Measurements from ENCODE around the gene MXRA5.

Gene MXRA5

DNA sequence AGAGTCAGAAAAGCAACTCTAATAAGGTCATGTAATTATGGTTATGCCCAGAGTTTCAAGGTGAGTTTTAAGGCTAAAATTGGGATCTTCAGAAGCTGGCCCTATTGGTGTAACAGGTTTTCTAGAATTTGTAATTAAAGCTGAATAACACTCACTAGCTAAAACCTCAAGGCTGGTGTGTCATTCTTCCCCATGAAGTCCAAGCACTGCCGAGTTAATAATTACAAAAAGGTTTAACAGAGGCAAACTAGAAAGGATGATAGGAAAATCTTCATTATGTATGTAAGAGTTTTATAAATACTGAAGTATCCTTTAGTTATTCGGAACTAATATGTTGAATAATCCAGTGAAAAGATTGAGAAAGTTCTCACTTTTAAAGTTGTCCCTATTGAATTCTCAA lies 34.3 kb downstream of the MXRA5 start:
- TF ChIP-seq, protein P1, sequence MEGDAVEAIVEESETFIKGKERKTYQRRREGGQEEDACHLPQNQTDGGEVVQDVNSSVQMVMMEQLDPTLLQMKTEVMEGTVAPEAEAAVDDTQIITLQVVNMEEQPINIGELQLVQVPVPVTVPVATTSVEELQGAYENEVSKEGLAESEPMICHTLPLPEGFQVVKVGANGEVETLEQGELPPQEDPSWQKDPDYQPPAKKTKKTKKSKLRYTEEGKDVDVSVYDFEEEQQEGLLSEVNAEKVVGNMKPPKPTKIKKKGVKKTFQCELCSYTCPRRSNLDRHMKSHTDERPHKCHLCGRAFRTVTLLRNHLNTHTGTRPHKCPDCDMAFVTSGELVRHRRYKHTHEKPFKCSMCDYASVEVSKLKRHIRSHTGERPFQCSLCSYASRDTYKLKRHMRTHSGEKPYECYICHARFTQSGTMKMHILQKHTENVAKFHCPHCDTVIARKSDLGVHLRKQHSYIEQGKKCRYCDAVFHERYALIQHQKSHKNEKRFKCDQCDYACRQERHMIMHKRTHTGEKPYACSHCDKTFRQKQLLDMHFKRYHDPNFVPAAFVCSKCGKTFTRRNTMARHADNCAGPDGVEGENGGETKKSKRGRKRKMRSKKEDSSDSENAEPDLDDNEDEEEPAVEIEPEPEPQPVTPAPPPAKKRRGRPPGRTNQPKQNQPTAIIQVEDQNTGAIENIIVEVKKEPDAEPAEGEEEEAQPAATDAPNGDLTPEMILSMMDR (conservative IDR thresholded peaks at IDR 0.05), result no peak
- TF ChIP-seq ZFX (IDR thresholded peaks at IDR 0.05), result no peak
- no peak overlapping the region for H3K27ac ChIP-seq

DNA sequence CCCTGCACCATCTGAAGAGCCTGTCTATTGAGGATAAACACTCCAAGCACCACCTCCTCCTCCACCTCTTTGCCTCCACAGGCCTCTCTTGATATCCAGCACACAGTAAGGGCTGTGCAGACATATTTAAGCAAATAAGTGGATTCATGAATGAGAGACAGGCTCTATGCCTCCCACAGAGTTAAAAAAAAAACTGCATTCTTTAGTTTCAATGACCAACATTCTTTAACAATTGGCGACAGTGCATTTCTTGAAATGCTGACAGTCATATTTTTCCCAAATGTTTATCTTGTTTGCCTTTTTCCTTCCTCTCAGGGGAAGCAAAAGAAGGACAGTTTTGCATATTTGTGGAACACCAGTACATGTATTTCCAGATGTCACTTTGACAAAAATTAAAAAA lies 38.6 kb downstream of the MXRA5 start:
- no peak for TF ChIP-seq ZFX (IDR thresholded peaks at IDR 0.05)
- TF ChIP-seq, protein P1 (conservative IDR thresholded peaks at IDR 0.05), result no peak
- no peak overlapping the region for H3K27ac ChIP-seq

DNA sequence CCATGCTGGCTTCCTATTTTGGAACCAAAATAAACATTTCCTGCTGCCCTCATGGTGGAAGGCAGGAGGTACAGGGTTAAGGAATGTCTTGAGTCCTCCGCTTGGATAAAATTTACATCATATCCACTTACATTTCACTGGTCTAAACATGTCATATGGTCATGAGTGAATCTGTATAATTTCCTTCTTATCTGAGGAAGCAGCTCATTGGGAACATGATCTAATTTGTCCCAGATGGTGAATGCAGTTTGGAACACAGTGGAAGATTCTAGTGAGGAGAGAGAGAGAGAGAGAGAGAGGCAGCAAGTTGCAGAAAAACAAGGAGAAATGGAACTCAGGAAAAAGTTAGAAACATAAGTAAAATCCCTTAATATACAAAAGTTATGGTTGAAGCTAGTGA lies 46.8 kb downstream of the MXRA5 start:
- no peak overlapping the region for H3K27ac ChIP-seq

DNA sequence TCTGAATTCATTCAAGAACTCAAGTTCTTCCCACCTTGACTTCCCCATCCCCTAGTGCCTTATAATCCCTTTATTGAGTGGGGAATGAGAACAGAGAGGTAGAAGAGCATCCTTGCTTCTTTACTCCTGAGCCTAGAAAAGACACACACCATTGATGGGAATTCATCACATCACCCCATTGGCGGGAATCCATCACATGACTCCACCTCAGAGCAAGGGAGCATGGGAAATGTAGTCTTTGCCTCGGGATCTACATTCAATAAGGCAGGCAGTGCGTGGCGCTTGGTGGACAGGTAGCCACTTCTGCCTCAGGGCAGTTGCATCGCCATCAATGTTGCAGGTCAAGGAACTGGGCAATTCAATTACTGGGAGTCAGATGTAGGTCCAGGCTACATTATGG lies 50.7 kb downstream of the MXRA5 start:
- TF ChIP-seq, protein P1 (conservative IDR thresholded peaks at IDR 0.05), result no peak
- no peak for TF ChIP-seq ZFX (IDR thresholded peaks at IDR 0.05)

More for the DNA sequence above, 46.8 kb downstream of the MXRA5 start:
- TF ChIP-seq, protein P1 (conservative IDR thresholded peaks at IDR 0.05), result no peak
- TF ChIP-seq ZFX (IDR thresholded peaks at IDR 0.05), result no peak

DNA sequence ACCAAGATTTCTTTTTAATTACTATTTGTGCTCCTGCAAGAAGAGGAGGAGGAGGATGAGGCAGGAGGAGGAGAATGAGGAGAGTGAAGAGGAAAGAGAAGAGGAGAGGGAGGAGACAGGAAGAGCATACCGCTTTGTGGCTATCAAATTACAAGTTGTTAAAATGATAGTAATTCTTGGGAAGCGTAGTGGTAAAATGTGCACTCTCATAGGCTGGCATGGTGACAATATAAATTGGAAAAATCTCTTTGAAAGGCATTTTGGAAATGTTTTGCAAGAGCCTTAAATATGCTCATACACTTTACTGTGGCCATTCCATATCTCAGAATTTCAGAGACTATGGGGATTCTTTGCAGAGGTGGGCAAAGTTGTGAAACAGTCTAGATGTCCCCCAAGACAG lies 53.2 kb downstream of the MXRA5 start:
- H3K27ac ChIP-seq, result no peak overlapping the region
- no peak for TF ChIP-seq ZFX (IDR thresholded peaks at IDR 0.05)
- TF ChIP-seq, protein P1 (conservative IDR thresholded peaks at IDR 0.05), result no peak

More for the DNA sequence above, 50.7 kb downstream of the MXRA5 start:
- no peak overlapping the region for H3K27ac ChIP-seq

DNA sequence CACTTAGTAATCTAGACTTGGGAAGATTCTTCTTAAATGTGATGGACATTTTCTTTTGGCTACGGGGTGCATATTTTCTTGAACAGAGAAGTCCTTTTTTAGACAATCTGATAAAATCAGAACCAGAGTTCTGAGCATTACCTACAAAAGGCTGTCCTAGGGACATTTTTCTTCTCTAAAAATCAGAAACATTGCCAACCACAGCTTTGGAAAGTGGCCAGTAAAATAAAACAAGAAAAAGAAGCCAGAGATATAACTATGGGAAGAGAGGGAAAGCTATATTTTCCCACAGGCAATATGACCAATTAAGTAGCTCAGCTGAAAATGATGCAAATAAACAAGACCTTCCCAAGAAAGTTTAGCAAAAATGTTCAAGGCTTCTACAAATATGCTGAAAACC lies 55.9 kb downstream of the MXRA5 start:
- no peak overlapping the region for H3K27ac ChIP-seq
- TF ChIP-seq, protein P1 (conservative IDR thresholded peaks at IDR 0.05), result no peak
- no peak for TF ChIP-seq ZFX (IDR thresholded peaks at IDR 0.05)

DNA sequence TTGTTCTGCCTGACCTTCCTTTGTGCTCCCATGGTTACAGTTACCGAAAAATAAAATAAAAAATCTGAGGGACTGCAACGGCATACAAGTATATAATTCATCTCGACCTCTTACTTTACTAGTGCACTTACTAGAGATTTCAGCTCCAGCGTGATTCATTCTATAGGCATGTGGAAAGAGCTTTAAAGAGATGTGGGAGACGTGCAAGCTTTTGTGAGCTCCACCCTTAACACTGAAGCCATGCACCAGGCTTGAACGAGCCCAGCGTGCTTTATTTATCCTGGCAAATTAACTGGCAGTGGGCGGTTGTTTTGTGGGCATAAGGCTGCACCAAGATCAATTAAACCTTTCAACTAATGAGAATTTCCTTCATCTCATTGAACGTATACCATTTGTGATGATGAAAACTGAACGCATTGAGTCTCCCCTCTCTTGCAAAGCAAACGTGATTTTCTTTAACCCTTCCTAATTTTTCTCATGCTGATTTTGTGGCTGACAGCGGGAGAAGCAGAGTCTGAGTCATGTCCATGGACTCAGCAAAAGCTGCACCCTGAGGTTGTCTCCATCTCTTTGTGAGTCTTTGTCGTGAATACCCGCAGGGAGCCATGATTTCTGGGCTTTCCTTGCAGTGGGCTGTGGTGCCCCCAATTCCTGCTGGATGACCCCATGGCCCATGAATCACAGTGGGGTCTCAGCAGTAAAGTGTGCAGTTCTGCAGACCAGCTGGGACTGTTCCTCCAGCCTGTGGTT lies 60.1 kb downstream of the MXRA5 start:
- no peak for TF ChIP-seq ZFX (IDR thresholded peaks at IDR 0.05)
- TF ChIP-seq, protein P1 (conservative IDR thresholded peaks at IDR 0.05), result no peak
- H3K27ac ChIP-seq, result no peak overlapping the region
